OCI-LY3 (cell line): ENCODE measurements around the gene IMMP2L.

ENCODE experiments used
- H2AFZ ChIP-seq: fragments of 200-600, 300-600 bp; shearing (Covaris generic); 2 replicates; pipeline ENCODE4 v1.6.0; 2014; ENCODE audit warnings: antibody characterized with exemption, low read depth, low read length
- H3K27ac ChIP-seq: fragments of 200-600, 300-600 bp; sonication (generic); 2 replicates; pipeline ENCODE4 v1.5.1; 2014; ENCODE audit warnings: mild to moderate bottlenecking, low read length, moderate library complexity, mixed read lengths
- H3K27me3 ChIP-seq: fragments of 200-600, 300-600 bp; sonication (generic); 2 replicates; pipeline ENCODE4 v1.6.1; 2014; ENCODE audit warnings: low read depth, low read length, mixed read lengths
- H3K36me3 ChIP-seq: fragments of 200-600, 300-600 bp; sonication (generic); replicated peaks from 2 replicates; pipeline ENCODE3; 2014; ENCODE audit warnings: low read depth, low read length, mixed read lengths
- H3K4me1 ChIP-seq: fragments of 300-600, 200-600 bp; sonication (generic); 2 replicates; pipeline ENCODE4 v1.6.1; 2014; ENCODE audit warnings: low read length, mixed read lengths
- H3K4me2 ChIP-seq: fragments of 200-600, 300-600 bp; sonication (generic); 2 replicates; pipeline ENCODE4 v1.6.1; 2014; ENCODE audit warnings: low read length, mixed read lengths
- H3K4me3 ChIP-seq: fragments of 300-600, 200-600 bp; sonication (generic); 2 replicates; pipeline ENCODE4 v1.5.1; 2014; ENCODE audit warnings: antibody characterized with exemption, mild to moderate bottlenecking, low read length, moderate library complexity
- H3K79me2 ChIP-seq: fragments of 300-600, 200-600 bp; shearing (Covaris generic); 2 replicates; pipeline ENCODE4 v1.6.1; 2014; ENCODE audit warnings: mild to moderate bottlenecking, low read length, mixed read lengths
- H3K9ac ChIP-seq: fragments of 300-600, 200-600 bp; shearing (Covaris generic); 2 replicates; pipeline ENCODE4 v1.6.0; 2014; ENCODE audit warnings: mild to moderate bottlenecking, low read length, moderate library complexity
- H3K9me3 ChIP-seq: fragments of 200-600, 300-600 bp; shearing (Covaris generic); 2 replicates; pipeline ENCODE4 v1.6.1; 2014; ENCODE audit warnings: low read length, mixed read lengths; ENCODE audit not compliant: insufficient read depth
- H4K20me1 ChIP-seq: fragments of 200-600, 300-600 bp; sonication (generic); 2 replicates; pipeline ENCODE4 v1.6.1; 2016; ENCODE audit warnings: low read length, mixed read lengths; ENCODE audit not compliant: insufficient read depth
- EZH2phosphoT487 ChIP-seq: fragments of 200-600 bp; shearing (Covaris generic); IDR thresholded peaks from 2 replicates; pipeline ENCODE4 v1.6.1; 2018; ENCODE audit warnings: antibody characterized with exemption, mixed run types, low read depth
- TF ChIP-seq, protein P1 (sequence below): fragments of 200-600, 300-600 bp; sonication (generic); IDR thresholded peaks from 2 replicates; pipeline ENCODE4 v1.5.1; 2014; ENCODE audit warnings: antibody characterized with exemption, low read length, low read depth

Gene IMMP2L

DNA sequence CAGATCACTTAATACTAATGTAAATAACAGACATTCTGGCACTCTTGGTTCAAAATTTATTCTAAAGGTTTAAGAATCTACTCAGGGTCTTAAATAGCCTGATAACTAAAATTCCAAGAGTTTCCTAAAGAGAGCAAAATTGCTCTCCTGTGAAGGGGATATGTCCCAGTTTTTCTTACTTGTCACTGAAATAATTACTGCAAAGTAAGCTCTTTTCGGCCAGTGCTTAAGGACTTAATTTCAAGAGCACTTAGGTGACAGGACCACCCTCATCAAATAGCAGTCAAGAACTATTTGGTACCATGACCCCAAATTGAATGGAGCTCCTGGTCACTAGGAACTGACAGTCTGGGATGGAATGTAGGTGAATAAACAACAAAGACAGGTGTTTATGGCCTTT, 1.8 kb upstream of the IMMP2L start:
- H3K9ac ChIP-seq, result no peak overlapping the region
- H3K4me2 ChIP-seq, result no peak overlapping the region
- H3K27me3 ChIP-seq, result no peaks in the 10 kb centered on the region
- H3K9me3 ChIP-seq, result no peaks in the 10 kb centered on the region
- H3K4me3 ChIP-seq, result no peak overlapping the region
- H3K4me1 ChIP-seq, result peaks cover 13% of the 10 kb centered on the region; the same call in 1 of the 2 replicates
- no peak for TF ChIP-seq EZH2phosphoT487
- TF ChIP-seq, protein P1, sequence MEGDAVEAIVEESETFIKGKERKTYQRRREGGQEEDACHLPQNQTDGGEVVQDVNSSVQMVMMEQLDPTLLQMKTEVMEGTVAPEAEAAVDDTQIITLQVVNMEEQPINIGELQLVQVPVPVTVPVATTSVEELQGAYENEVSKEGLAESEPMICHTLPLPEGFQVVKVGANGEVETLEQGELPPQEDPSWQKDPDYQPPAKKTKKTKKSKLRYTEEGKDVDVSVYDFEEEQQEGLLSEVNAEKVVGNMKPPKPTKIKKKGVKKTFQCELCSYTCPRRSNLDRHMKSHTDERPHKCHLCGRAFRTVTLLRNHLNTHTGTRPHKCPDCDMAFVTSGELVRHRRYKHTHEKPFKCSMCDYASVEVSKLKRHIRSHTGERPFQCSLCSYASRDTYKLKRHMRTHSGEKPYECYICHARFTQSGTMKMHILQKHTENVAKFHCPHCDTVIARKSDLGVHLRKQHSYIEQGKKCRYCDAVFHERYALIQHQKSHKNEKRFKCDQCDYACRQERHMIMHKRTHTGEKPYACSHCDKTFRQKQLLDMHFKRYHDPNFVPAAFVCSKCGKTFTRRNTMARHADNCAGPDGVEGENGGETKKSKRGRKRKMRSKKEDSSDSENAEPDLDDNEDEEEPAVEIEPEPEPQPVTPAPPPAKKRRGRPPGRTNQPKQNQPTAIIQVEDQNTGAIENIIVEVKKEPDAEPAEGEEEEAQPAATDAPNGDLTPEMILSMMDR, result no peak
- H3K79me2 ChIP-seq, result peaks cover 16% of the 10 kb centered on the region
- no peak overlapping the region for H2AFZ ChIP-seq
- no peak overlapping the region for H3K27ac ChIP-seq
- H3K36me3 ChIP-seq, result no peaks in the 10 kb centered on the region
- no peaks in the 10 kb centered on the region for H4K20me1 ChIP-seq

- Histone ChIP-seq H4K20me1 (no peaks in the 10 kb centered on the region), H2AFZ (peak overlapping the region; percentile 64), H3K9me3 (no peaks in the 10 kb centered on the region), H3K4me3 (peak overlapping the region; percentile 88), H3K79me2 (peaks cover 16% of the 10 kb centered on the region), H3K9ac (peak overlapping the region; percentile 80), H3K36me3 (peaks cover 16% of the 10 kb centered on the region), H3K4me2 (peak overlapping the region; percentile 90), H3K27ac (peak overlapping the region; percentile 36; the same call in 1 of the 2 replicates), H3K4me1 (peaks cover 13% of the 10 kb centered on the region; the same call in 1 of the 2 replicates), H3K27me3 (no peaks in the 10 kb centered on the region)
- TF ChIP-seq, protein P1, result no peak
- TF ChIP-seq EZH2phosphoT487, result no peak
Measured at GRCh38 chr7:111561654-111561903, 713 bp downstream of the IMMP2L start.

DNA sequence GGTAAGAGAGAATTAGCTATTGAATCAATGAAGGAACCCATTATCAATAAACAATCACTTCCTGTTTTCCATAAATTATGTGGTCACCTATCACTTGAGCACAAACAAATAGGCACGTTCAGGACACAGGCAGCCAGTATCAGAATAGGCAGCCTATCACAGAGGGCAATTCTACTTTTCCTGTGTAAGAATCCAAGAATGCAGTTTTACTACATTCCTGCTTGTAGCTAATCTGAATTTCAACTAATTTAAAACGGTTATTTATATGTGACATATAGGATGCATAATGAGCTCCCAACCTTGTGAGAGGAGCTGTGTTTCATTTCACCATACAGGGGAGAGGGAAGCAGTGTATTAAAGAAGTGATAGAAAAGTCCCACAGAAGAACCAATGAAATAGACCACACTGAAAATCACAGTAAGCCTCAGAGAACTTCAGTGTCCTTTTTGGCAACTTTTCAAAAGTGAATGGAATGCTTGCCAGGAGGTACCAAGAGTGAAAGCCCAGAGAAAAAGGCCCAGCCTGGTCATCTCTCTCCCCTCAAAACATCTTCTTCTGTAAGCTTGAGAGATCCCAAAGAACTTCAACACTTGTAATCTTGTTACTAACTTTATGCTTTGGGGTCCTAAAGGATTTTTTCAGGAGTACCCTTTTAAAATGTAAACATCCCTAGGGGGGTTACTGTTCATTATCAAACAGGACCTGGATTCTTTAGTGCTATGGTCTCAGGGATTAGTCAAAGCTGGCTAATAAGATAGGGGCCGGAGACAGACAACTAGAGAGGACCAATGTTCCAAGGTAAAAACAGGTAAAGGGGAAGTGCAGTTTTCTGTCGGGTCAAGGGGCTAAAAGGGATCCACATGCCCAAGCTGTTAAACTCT, 1.3 kb downstream of the IMMP2L start:
- peak overlapping the region; percentile 64 for H2AFZ ChIP-seq
- H3K9me3 ChIP-seq, result no peaks in the 10 kb centered on the region
- H3K4me2 ChIP-seq, result peak overlapping the region; percentile 90
- H3K9ac ChIP-seq, result peak overlapping the region; percentile 80
- H3K27ac ChIP-seq, result no peak overlapping the region
- no peaks in the 10 kb centered on the region for H4K20me1 ChIP-seq
- peaks cover 19% of the 10 kb centered on the region for H3K36me3 ChIP-seq
- no peak for TF ChIP-seq EZH2phosphoT487
- TF ChIP-seq, protein P1, result no peak
- peak overlapping the region; percentile 88 for H3K4me3 ChIP-seq
- H3K4me1 ChIP-seq, result peaks cover 13% of the 10 kb centered on the region; the same call in 1 of the 2 replicates
- H3K27me3 ChIP-seq, result no peaks in the 10 kb centered on the region
- peaks cover 16% of the 10 kb centered on the region for H3K79me2 ChIP-seq

DNA sequence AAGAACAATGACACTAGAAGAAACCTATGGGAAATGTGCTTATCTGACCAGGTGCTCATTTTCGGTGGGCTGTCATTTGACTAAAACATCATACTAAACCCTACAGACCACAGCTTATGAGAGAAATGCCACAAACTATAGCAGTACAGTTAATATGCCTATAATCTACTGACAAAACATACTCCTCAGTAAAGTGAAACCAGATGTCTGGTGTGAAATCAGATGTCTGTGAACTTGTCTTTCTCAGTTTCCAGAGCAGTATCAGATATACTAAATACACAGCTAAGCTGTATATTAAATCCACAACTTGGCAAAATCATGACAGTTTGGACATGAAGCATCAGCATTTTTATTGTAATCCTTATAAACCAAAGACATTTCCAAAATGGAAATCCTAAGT, 3.3 kb downstream of the IMMP2L start:
- Histone ChIP-seq H3K9me3 (no peaks in the 10 kb centered on the region), H3K27ac (no peak overlapping the region), H3K4me1 (peaks cover 13% of the 10 kb centered on the region; the same call in 1 of the 2 replicates), H3K9ac (no peak overlapping the region), H2AFZ (no peak overlapping the region), H3K36me3 (peaks cover 28% of the 10 kb centered on the region), H3K79me2 (peaks cover 16% of the 10 kb centered on the region), H3K27me3 (no peaks in the 10 kb centered on the region), H4K20me1 (no peaks in the 10 kb centered on the region), H3K4me2 (no peak overlapping the region), H3K4me3 (no peak overlapping the region)
- no peak for TF ChIP-seq EZH2phosphoT487
- TF ChIP-seq, protein P1, result no peak
